Mammary epithelial cell (primary cell): Measurements from ENCODE around the gene DUXB.

Experiments
- CTCF ChIP-seq, 2 donors: IDR thresholded peaks in 1 of 2; conservative IDR thresholded peaks in 1 of 2; 2 replicates each; pipeline ENCODE4 v1.5.1; 2011 to 2012; ENCODE audit warnings: inconsistent platforms in 2 of 2, low read length in 2 of 2, mild to moderate bottlenecking in 2 of 2, control low read depth in 1 of 2, low read depth in 1 of 2; ENCODE audit not compliant: insufficient read depth in 1 of 2; ENCODE audit errors: extremely low read depth in 1 of 2
- EZH2 ChIP-seq: IDR thresholded peaks from 2 replicates; pipeline ENCODE4 v1.6.1; 2012; ENCODE audit warnings: low read length, inconsistent platforms, borderline replicate concordance

GRCh38 chr16:75679366-75679765 lies 21.9 kb downstream of the DUXB start:
- TF ChIP-seq CTCF (conservative IDR thresholded peaks at IDR 0.05 in 1 of 2, IDR thresholded peaks at IDR 0.05 in 1 of 2; ENCODE audit: extremely low read depth in 1 of 2, insufficient read depth in 1 of 2, low read depth in 1 of 2, low read length in 2 of 2) (no peak), EZH2 (no peak)
